Gastrocnemius medialis (tissue), 4 donors: ENCODE measurements around the gene FHOD3. TPM values are rescaled to one million over a fixed set of nuclear protein-coding genes. Genes with fewer than 3 reads are reported as not detected.

ENCODE experiments used
- ATAC-seq, 2 donors: fragments of 150-250 bp; one replicate each; pipeline ENCODE4 v1.9.1; 2016
- DNase-seq, 2 donors: peaks; one replicate each; pipeline ENCODE4 v3.0.0-alpha.2; 2019
- H3K27ac ChIP-seq, 4 donors: fragments of 200-600 bp; sonication (generic); 1 replicate in 1 of 4; 2 replicates in 3 of 4; pipeline ENCODE4 v1.5.1; 2016 to 2018; ENCODE audit warnings: mild to moderate bottlenecking in 2 of 4, moderate library complexity in 1 of 4
- H3K27me3 ChIP-seq, 3 donors: fragments of 200-600 bp; sonication (generic) in 2 of 3; 1 replicate in 1 of 3; 2 replicates in 2 of 3; pipeline versions ENCODE4 v1.5.1 to v1.6.0; 2016 to 2019; ENCODE audit warnings: mild to moderate bottlenecking in 1 of 3, moderate library complexity in 1 of 3
- H3K36me3 ChIP-seq, 2 donors: fragments of 200-600 bp; sonication (generic) in 1 of 2; one replicate each; pipeline ENCODE4 v1.5.1; 2017 to 2018
- H3K4me1 ChIP-seq, 2 donors: fragments of 200-600 bp; sonication (generic) in 1 of 2; one replicate each; pipeline ENCODE4 v1.5.1; 2016 to 2017; ENCODE audit warnings: mild to moderate bottlenecking in 2 of 2
- H3K4me3 ChIP-seq, 4 donors: fragments of 200-600 bp; sonication (generic) in 3 of 4; 1 replicate in 1 of 4; 2 replicates in 3 of 4; pipeline ENCODE4 v1.5.1; 2016 to 2019; ENCODE audit warnings: mild to moderate bottlenecking in 2 of 4
- H3K9me3 ChIP-seq, 3 donors: fragments of 200-600 bp; sonication (generic) in 2 of 3; 1 replicate in 1 of 3; 2 replicates in 2 of 3; pipeline ENCODE4 v1.5.1; 2016 to 2019
- POLR2A ChIP-seq, 2 donors: fragments of 450-650 bp; IDR thresholded peaks; one replicate each; pipeline ENCODE4 v1.6.1; 2017; ENCODE audit warnings: antibody characterized with exemption in 2 of 2, mild to moderate bottlenecking in 2 of 2, moderate library complexity in 2 of 2
- in situ Hi-C, 4 donors: fragments of 200-750 bp; cut with MboI; loops; one replicate each; pipeline versions ENCODE4 v1.15.0 to v1.8.0; 2017; ENCODE audit warnings: low sequenced_read_pairs in 4 of 4
- intact Hi-C: fragments of 100-400 bp; cut with DNase I; formaldehyde crosslinking; loops from one replicate; pipeline ENCODE4 v1.15.1; 2023; ENCODE audit warnings: low total_unique reads
- total RNA-seq, 4 donors: library from RNA; depleted of rRNA; stranded (reverse); fragments of >200 nt; gene quantifications; one replicate each; pipeline versions ENCODE4 v1.1.0 to v1.2.3, GENCODE V29; 2016
- TF ChIP-seq, protein P1 (sequence below), 5 experiments: fragments of 450-650 bp in 3 of 5; fragments of 200-600 bp in 2 of 5; sonication (generic) in 2 of 5; IDR thresholded peaks in 4 of 5; conservative IDR thresholded peaks in 1 of 5; 1 replicate in 4 of 5; 2 replicates in 1 of 5; pipeline ENCODE4 v1.5.1; 2016 to 2019; ENCODE audit warnings: antibody characterized with exemption in 5 of 5, mild to moderate bottlenecking in 3 of 5, moderate library complexity in 3 of 5

The FHOD3 gene
- total RNA-seq, 4 donors from 2014 or later, result 10.0 to 32.5 (median 17.0) TPM

- intact Hi-C loops, result loop anchor here (2.0 kb wide), 1 partner anchor 130 kb away; no protein-coding TSS in a partner anchor
- Histone ChIP-seq H3K4me3 (peak within 1 kb of the TSS; percentile 82 to 98 (median 91)), H3K27ac (peak within 1 kb of the TSS; percentile 80 to 84 (median 82)), H3K4me1 (peaks cover 14 to 18% of the 10 kb centered on the region in 2 donors), H3K9me3 (no peaks in the 10 kb centered on the region), H3K36me3 (no peaks in the 10 kb centered on the region), H3K27me3 (no peaks in the 10 kb centered on the region)
- in situ Hi-C loops, result no loop called here
- DNase-seq (peak; percentile 66 to 71), ATAC-seq (peak; percentile 89 to 92)
- peak; percentile 33 to 43 for TF ChIP-seq POLR2A (IDR thresholded peaks at IDR 0.05)
- TF ChIP-seq, protein P1, sequence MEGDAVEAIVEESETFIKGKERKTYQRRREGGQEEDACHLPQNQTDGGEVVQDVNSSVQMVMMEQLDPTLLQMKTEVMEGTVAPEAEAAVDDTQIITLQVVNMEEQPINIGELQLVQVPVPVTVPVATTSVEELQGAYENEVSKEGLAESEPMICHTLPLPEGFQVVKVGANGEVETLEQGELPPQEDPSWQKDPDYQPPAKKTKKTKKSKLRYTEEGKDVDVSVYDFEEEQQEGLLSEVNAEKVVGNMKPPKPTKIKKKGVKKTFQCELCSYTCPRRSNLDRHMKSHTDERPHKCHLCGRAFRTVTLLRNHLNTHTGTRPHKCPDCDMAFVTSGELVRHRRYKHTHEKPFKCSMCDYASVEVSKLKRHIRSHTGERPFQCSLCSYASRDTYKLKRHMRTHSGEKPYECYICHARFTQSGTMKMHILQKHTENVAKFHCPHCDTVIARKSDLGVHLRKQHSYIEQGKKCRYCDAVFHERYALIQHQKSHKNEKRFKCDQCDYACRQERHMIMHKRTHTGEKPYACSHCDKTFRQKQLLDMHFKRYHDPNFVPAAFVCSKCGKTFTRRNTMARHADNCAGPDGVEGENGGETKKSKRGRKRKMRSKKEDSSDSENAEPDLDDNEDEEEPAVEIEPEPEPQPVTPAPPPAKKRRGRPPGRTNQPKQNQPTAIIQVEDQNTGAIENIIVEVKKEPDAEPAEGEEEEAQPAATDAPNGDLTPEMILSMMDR (IDR thresholded peaks at IDR 0.05 in 4 of 5, conservative IDR thresholded peaks at IDR 0.05 in 1 of 5), result peak in 2 of 5 experiments; percentile 30 to 36
These were observed 531.3 kb downstream of the FHOD3 start, which contains the start of the genes KIAA1328 and TPGS2 for GRCh38 chr18:36828630-36829361. Gene KIAA1328, plus strand, starts transcription at chr18:36829127. Its CDS starts 12 bp downstream, at chr18:36829139. Gene TPGS2, minus strand, starts transcription at chr18:36829002. Its CDS starts 235 bp downstream, at chr18:36828767.

Other genes with a start within 250 kb of the FHOD3 start
- 10 to 100 TPM; 59.6 to 63.8 (median 61.8) TPM for gene RPRD1A, start 230.2 kb upstream of the FHOD3 start, total RNA-seq
- gene SLC39A6, start 168.4 kb upstream of the FHOD3 start, total RNA-seq, result 10 to 100 TPM; 16.7 to 24.7 (median 18.3) TPM
- gene ELP2, start 167.8 kb upstream of the FHOD3 start, total RNA-seq, result 10 to 100 TPM; 23.7 to 51.0 (median 42.8) TPM
- 1 to 10 TPM in 1 of 4 donors, under 1 TPM in 3; 0.46 to 2.8 (median 0.73) TPM for gene MOCOS, start 110.2 kb upstream of the FHOD3 start, total RNA-seq